Lung (tissue), 12 donors: ENCODE results near the gene DTNB. TPM values are rescaled to one million over a fixed set of nuclear protein-coding genes. Genes with fewer than 3 reads are reported as not detected.

Source experiments
- ATAC-seq: fragments of 200-7000 bp; cut with Tn5 transposase; one replicate; pipeline ENCODE4 v1.9.1; 2020; ENCODE audit warnings: moderate number of reproducible peaks; ENCODE audit not compliant: insufficient read depth, low FRiP score
- DNase-seq, 3 donors: peaks; one replicate each; pipeline ENCODE4 v3.0.0-alpha.2; 2013 to 2017
- H3K27ac ChIP-seq, 2 donors: one replicate each; pipeline ENCODE4 v1.5.1; 2013; ENCODE audit warnings: mild to moderate bottlenecking in 2 of 2, moderate library complexity in 2 of 2, control low read depth in 1 of 2, inconsistent platforms in 1 of 2, low read depth in 1 of 2, low read length in 1 of 2
- H3K27me3 ChIP-seq, 3 donors: one replicate each; pipeline ENCODE4 v1.5.1; 2013; ENCODE audit warnings: low read length in 2 of 3; ENCODE audit not compliant: control insufficient read depth in 3 of 3, insufficient read depth in 3 of 3
- H3K36me3 ChIP-seq, 4 donors: one replicate each; pipeline ENCODE4 v1.5.1; 2013; ENCODE audit warnings: low read length in 4 of 4, mild to moderate bottlenecking in 1 of 4, moderate library complexity in 1 of 4; ENCODE audit not compliant: control insufficient read depth in 4 of 4, insufficient read depth in 4 of 4
- H3K4me1 ChIP-seq, 5 donors: one replicate each; pipeline ENCODE4 v1.5.1; 2013; ENCODE audit warnings: low read length in 5 of 5, mild to moderate bottlenecking in 2 of 5, moderate library complexity in 1 of 5; ENCODE audit not compliant: control insufficient read depth in 5 of 5, insufficient read depth in 5 of 5
- H3K4me3 ChIP-seq: one replicate; pipeline ENCODE4 v1.5.1; 2013; ENCODE audit warnings: mild to moderate bottlenecking, control low read depth, moderate library complexity
- H3K9ac ChIP-seq, 2 donors: one replicate each; pipeline ENCODE4 v1.5.1; 2013; ENCODE audit warnings: low read length in 2 of 2, control low read depth in 1 of 2; ENCODE audit not compliant: insufficient read depth in 1 of 2
- H3K9me3 ChIP-seq, 4 donors: one replicate each; pipeline ENCODE4 v1.5.1; 2013; ENCODE audit warnings: low read length in 3 of 4, mild to moderate bottlenecking in 1 of 4, moderate library complexity in 1 of 4; ENCODE audit not compliant: control insufficient read depth in 4 of 4, insufficient read depth in 3 of 4
- CTCF ChIP-seq: IDR thresholded peaks from 2 replicates; pipeline ENCODE4 v1.5.1; 2012; ENCODE audit warnings: mild to moderate bottlenecking; ENCODE audit errors: control extremely low read depth, extremely low read depth
- WGBS, 2 donors: extraction: QIAGEN DNeasy Blood & Tissue Kit; methylation state at CpG; one replicate each; pipeline ENCODE4 v1.1.7; 2013; 5-methylcytosine and 5-hydroxymethylcytosine counted together
- polyA plus RNA-seq, 2 donors: library from polyadenylated mRNA; stranded (reverse); fragments of 200-250 nt; gene quantifications; one replicate each; pipeline ENCODE4 v1.2.1, GENCODE V29; 2013
- total RNA-seq, 2 donors: library from RNA; depleted of rRNA in 1 of 2; stranded (reverse); fragments of >200 nt in 1 of 2; gene quantifications; one replicate each; pipeline ENCODE4 v1.2.1, GENCODE V29; 2014 to 2021
- donor health status: control.
- donor health status: control.
- donor health status: Bipolar disorder and iron deficiency.
- donor health status: healthy.
- donor health status: DM: yes; HTN: yes; CAD: no.

The DTNB gene
- total and polyA plus RNA-seq, 4 donors, result 10.1 to 35.2 (median 20.4) TPM

DNA sequence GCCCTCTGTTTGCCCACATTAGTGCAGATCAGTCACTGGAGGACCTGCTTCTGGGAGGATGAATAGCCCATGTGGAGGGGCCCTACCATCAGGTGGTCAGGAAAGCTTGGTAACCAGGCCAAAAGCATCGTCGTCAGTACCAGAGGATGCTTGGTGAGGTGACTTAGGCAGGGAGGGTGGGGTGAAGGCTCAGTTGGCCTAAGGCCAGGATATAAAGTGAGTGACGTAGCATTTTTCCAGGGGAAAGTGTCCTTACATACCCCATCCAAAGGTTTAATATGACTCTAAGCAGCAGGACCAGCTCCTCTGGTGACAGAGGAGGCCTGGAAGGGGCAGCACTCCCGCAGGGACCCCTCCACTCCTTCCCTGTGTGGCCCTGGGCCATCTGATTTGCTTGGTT lies 303.9 kb downstream of the DTNB start:
- Histone ChIP-seq H3K4me1 (peaks cover 0 to 4% (median 0%) of the 10 kb centered on the region in 5 donors), H3K4me3 (no peak overlapping the region), H3K36me3 (no peaks in the 10 kb centered on the region), H3K9ac (no peak overlapping the region), H3K27me3 (no peaks in the 10 kb centered on the region), H3K9me3 (no peaks in the 10 kb centered on the region), H3K27ac (no peak overlapping the region)
- 70 to 73% methylated on average over 4 of the region's 4 CpGs for WGBS, 2 donors
- DNase-seq (no peak), ATAC-seq (no peak)
- no peak for TF ChIP-seq CTCF

- WGBS, 2 donors, result 80 to 89% methylated on average over 4 of the region's 4 CpGs
- Histone ChIP-seq H3K9ac (no peak overlapping the region), H3K27ac (no peak overlapping the region), H3K4me1 (peaks cover 0 to 4% (median 0%) of the 10 kb centered on the region in 5 donors), H3K27me3 (no peaks in the 10 kb centered on the region), H3K36me3 (no peaks in the 10 kb centered on the region), H3K9me3 (no peaks in the 10 kb centered on the region), H3K4me3 (no peak overlapping the region)
- no peak for TF ChIP-seq CTCF
- no peak for DNase-seq
- ATAC-seq, result no peak
Measured at GRCh38 chr2:25368660-25369059, 304.7 kb downstream of the DTNB start.

DNA sequence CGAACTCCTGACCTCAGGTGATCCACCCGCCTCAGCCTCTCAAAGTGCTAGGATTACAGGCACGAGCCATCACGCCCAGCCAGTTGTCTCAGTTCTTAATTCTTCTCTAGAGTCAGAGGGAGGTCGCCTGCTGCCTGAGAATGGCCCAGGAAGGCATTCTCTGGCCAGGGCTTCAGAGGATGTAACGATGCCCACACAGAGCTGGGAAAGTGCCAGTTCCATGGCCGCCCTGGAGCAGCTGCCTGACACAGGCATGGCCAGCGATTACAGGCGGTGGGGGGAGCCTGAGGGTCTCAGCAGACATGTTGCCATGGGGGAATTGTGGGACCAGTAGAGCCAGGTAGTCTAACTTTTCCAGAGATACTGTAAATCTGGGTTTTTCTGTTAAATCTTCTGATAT lies 306.1 kb downstream of the DTNB start:
- no peak for DNase-seq
- no peaks in the 10 kb centered on the region for H3K36me3 ChIP-seq
- no peak for TF ChIP-seq CTCF
- no peaks in the 10 kb centered on the region for H3K9me3 ChIP-seq
- no peak overlapping the region for H3K27ac ChIP-seq
- H3K4me1 ChIP-seq, result peaks cover 0 to 4% (median 0%) of the 10 kb centered on the region in 5 donors
- 85 to 91% methylated on average over 9 of the region's 9 CpGs for WGBS, 2 donors
- H3K9ac ChIP-seq, result no peak overlapping the region
- H3K4me3 ChIP-seq, result no peak overlapping the region
- ATAC-seq, result no peak
- H3K27me3 ChIP-seq, result no peaks in the 10 kb centered on the region

GRCh38 chr2:25366629-25367028 lies 306.7 kb downstream of the DTNB start:
- Histone ChIP-seq H3K27ac (no peak overlapping the region), H3K4me1 (peaks cover 0 to 4% (median 0%) of the 10 kb centered on the region in 5 donors), H3K9ac (no peak overlapping the region), H3K9me3 (no peaks in the 10 kb centered on the region), H3K4me3 (no peak overlapping the region), H3K27me3 (no peaks in the 10 kb centered on the region), H3K36me3 (no peaks in the 10 kb centered on the region)
- no peak for DNase-seq
- no peak for ATAC-seq
- WGBS, 2 donors, result 90 to 98% methylated on average over 4 of the region's 4 CpGs
- no peak for TF ChIP-seq CTCF
